ENCODE results near the gene AHRR.
A peak's percentile ranks its signal among the peaks of the same experiment; 100 is the strongest.

Gene AHRR

DNA sequence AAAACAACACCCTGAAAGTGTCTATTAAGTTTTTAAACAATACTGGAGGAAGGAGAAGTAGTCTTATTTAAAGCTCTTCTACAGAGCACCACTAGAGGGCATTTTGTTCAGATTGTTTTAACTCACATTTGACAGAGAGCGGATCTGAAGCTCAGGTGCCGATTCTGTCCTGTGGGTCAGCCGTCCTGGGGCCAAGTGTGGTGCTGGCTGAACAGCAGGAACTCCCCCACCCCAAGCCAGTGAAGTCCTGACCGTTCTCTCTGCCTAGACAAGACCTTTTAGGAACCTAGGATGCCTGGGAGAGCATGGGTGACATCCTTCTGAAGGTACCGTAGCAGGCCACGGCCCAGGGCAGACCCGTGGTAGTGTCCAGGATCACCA is 125.4 kb downstream of the AHRR start:
- peaks cover 60% of the 10 kb centered on the region for H3K36me3 ChIP-seq (ENCODE audit: insufficient read depth, low read length)
- H3K4me1 ChIP-seq (ENCODE audit: insufficient read depth, low read length, severe bottlenecking): peaks cover 24% of the 10 kb centered on the region
- H3K4me2 ChIP-seq (ENCODE audit: low read length): no peak overlapping the region
- 0 out of 2 replicates have a peak, but pooled peaks cover 7% of the 10 kb centered on the region for H3K79me2 ChIP-seq (ENCODE audit: insufficient read depth, low read length)
- no peaks in the 10 kb centered on the region for H4K20me1 ChIP-seq (ENCODE audit: insufficient read depth, low read length)
- no peak overlapping the region for H2AFZ ChIP-seq (ENCODE audit: low read length)
- H3K9ac ChIP-seq (ENCODE audit: low read length): no peak overlapping the region
- peaks cover 2% of the 10 kb centered on the region for H3F3A ChIP-seq (ENCODE audit: insufficient read depth, low read length)
- H3K4me3 ChIP-seq (ENCODE audit: low read depth, low read length, poor library complexity, severe bottlenecking): no peak overlapping the region
- H3K27ac ChIP-seq (ENCODE audit: low read depth, low read length, poor library complexity, severe bottlenecking): no peak overlapping the region
- H3K27me3 ChIP-seq (ENCODE audit: insufficient read depth, low read length): no peaks in the 10 kb centered on the region
- TF ChIP-seq, protein P1, sequence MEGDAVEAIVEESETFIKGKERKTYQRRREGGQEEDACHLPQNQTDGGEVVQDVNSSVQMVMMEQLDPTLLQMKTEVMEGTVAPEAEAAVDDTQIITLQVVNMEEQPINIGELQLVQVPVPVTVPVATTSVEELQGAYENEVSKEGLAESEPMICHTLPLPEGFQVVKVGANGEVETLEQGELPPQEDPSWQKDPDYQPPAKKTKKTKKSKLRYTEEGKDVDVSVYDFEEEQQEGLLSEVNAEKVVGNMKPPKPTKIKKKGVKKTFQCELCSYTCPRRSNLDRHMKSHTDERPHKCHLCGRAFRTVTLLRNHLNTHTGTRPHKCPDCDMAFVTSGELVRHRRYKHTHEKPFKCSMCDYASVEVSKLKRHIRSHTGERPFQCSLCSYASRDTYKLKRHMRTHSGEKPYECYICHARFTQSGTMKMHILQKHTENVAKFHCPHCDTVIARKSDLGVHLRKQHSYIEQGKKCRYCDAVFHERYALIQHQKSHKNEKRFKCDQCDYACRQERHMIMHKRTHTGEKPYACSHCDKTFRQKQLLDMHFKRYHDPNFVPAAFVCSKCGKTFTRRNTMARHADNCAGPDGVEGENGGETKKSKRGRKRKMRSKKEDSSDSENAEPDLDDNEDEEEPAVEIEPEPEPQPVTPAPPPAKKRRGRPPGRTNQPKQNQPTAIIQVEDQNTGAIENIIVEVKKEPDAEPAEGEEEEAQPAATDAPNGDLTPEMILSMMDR (IDR thresholded peaks at IDR 0.05; ENCODE audit: low read length): peak; percentile 66
- no peak for TF ChIP-seq EZH2 (IDR thresholded peaks at IDR 0.05; ENCODE audit: borderline replicate concordance, low read length)
- peaks cover 7% of the 10 kb centered on the region for H3K9me3 ChIP-seq (ENCODE audit: low read length)
- H3K9me2 ChIP-seq (ENCODE audit: low read depth, low read length): no peaks in the 10 kb centered on the region

DNA sequence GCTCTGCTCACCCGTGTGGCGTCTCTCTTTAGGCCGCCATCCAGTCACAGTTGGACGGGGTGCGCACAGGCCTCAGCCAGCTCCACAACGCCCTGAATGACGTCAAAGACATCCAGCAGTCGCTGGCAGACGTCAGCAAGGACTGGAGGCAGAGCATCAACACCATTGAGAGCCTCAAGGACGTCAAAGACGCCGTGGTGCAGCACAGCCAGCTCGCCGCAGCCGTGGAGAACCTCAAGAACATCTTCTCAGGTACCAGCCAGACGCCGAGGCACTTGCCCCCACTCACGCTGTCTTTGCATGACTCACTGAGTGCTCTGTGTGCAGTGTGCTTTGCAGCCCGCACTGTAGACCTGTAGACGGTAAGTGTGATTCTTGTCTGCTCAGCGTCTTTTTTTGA is 126.0 kb downstream of the AHRR start:
- Histone ChIP-seq H3K4me3 (ENCODE audit: low read depth, low read length, poor library complexity, severe bottlenecking) (no peak overlapping the region), H3K79me2 (ENCODE audit: insufficient read depth, low read length) (0 out of 2 replicates have a peak, but pooled peaks cover 7% of the 10 kb centered on the region), H3K4me2 (ENCODE audit: low read length) (no peak overlapping the region), H4K20me1 (ENCODE audit: insufficient read depth, low read length) (no peaks in the 10 kb centered on the region), H3K9me2 (ENCODE audit: low read depth, low read length) (no peaks in the 10 kb centered on the region), H3K4me1 (ENCODE audit: insufficient read depth, low read length, severe bottlenecking) (peaks cover 17% of the 10 kb centered on the region), H3K27ac (ENCODE audit: low read depth, low read length, poor library complexity, severe bottlenecking) (no peak overlapping the region), H3K36me3 (ENCODE audit: insufficient read depth, low read length) (peaks cover 67% of the 10 kb centered on the region), H2AFZ (ENCODE audit: low read length) (no peak overlapping the region), H3K9me3 (ENCODE audit: low read length) (peaks cover 14% of the 10 kb centered on the region), H3K9ac (ENCODE audit: low read length) (no peak overlapping the region), H3K27me3 (ENCODE audit: insufficient read depth, low read length) (no peaks in the 10 kb centered on the region), H3F3A (ENCODE audit: insufficient read depth, low read length) (peaks cover 2% of the 10 kb centered on the region)
- TF ChIP-seq, protein P1 (IDR thresholded peaks at IDR 0.05; ENCODE audit: low read length): no peak
- no peak for TF ChIP-seq EZH2 (IDR thresholded peaks at IDR 0.05; ENCODE audit: borderline replicate concordance, low read length)

DNA sequence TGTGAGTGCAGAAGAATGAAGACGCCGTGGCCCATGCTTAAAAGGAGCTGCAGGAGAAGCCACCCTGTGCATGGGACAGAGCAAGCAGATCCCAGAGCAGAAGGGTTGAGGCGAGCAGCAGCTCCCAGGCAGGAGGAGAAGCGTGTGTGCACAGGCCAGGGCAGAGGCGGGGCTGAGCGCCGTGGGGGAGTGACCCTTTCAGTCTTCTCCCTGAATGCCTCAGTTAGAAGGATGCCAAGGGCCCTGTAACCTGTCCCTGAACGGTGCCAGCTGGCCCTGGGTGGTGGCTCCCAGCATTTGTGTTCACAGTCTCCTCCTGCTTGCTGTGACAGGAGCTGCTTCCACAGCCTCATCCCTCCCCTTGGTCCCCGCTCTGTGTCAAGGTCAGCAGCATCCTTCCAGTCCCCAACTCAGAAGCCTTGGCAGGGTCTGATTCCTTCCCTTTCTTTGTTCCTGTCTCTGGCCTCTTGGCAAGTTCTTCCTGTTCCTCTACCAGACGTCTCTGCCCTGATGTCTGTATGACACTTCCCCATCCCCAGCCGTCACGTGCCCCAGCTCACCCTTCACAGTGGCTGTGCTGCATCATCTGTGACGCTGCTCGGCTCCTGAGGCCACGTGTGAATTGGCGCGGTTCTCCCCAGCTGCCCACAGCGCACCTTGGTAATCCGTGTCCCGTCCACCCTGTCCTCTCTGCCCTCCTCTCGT is 126.7 kb downstream of the AHRR start:
- no peak overlapping the region for H3K4me2 ChIP-seq (ENCODE audit: low read length)
- H4K20me1 ChIP-seq (ENCODE audit: insufficient read depth, low read length): no peaks in the 10 kb centered on the region
- TF ChIP-seq, protein P1 (IDR thresholded peaks at IDR 0.05; ENCODE audit: low read length): no peak
- TF ChIP-seq EZH2 (IDR thresholded peaks at IDR 0.05; ENCODE audit: borderline replicate concordance, low read length): no peak
- H3K9ac ChIP-seq (ENCODE audit: low read length): no peak overlapping the region
- peaks cover 74% of the 10 kb centered on the region for H3K36me3 ChIP-seq (ENCODE audit: insufficient read depth, low read length)
- H3K27ac ChIP-seq (ENCODE audit: low read depth, low read length, poor library complexity, severe bottlenecking): no peak overlapping the region
- H3F3A ChIP-seq (ENCODE audit: insufficient read depth, low read length): peaks cover 2% of the 10 kb centered on the region
- no peaks in the 10 kb centered on the region for H3K9me2 ChIP-seq (ENCODE audit: low read depth, low read length)
- no peak overlapping the region for H2AFZ ChIP-seq (ENCODE audit: low read length)
- no peaks in the 10 kb centered on the region for H3K27me3 ChIP-seq (ENCODE audit: insufficient read depth, low read length)
- peaks cover 15% of the 10 kb centered on the region for H3K9me3 ChIP-seq (ENCODE audit: low read length)
- peaks cover 16% of the 10 kb centered on the region for H3K4me1 ChIP-seq (ENCODE audit: insufficient read depth, low read length, severe bottlenecking)
- no peak overlapping the region for H3K4me3 ChIP-seq (ENCODE audit: low read depth, low read length, poor library complexity, severe bottlenecking)
- H3K79me2 ChIP-seq (ENCODE audit: insufficient read depth, low read length): 0 out of 2 replicates have a peak, but pooled peaks cover 7% of the 10 kb centered on the region
